H9 (cell line): ENCODE results near the gene DYNLT2B. TPM values are rescaled to one million over a fixed set of nuclear protein-coding genes. Genes with fewer than 3 reads are reported as not detected.

Experiments
- DNase-seq: peaks from one replicate; pipeline ENCODE4 v3.0.0-alpha.2; 2017
- H2AFZ ChIP-seq: one replicate; pipeline ENCODE4 v1.6.1; 2013; ENCODE audit warnings: mild to moderate bottlenecking, low read length, control low read depth, moderate library complexity
- H2AK5ac ChIP-seq: 2 replicates; pipeline ENCODE4 v1.6.1; 2013; ENCODE audit warnings: low read length, control low read depth, mixed read lengths; ENCODE audit not compliant: insufficient read length
- H2BK120ac ChIP-seq: one replicate; pipeline ENCODE4 v1.6.1; 2013; ENCODE audit warnings: low read depth, mild to moderate bottlenecking, low read length, control low read depth, inconsistent platforms; ENCODE audit not compliant: poor library complexity, severe bottlenecking
- H2BK12ac ChIP-seq: 2 replicates; pipeline ENCODE4 v1.6.1; 2013; ENCODE audit warnings: low read length, control low read depth, mixed read lengths, low read depth; ENCODE audit not compliant: insufficient read length
- H2BK15ac ChIP-seq: 2 replicates; pipeline ENCODE4 v1.6.1; 2013; ENCODE audit warnings: low read depth, low read length, control low read depth
- H2BK20ac ChIP-seq: one replicate; pipeline ENCODE4 v1.6.1; 2013; ENCODE audit warnings: low read depth, mild to moderate bottlenecking, low read length, control low read depth, inconsistent platforms; ENCODE audit not compliant: poor library complexity, severe bottlenecking
- H2BK5ac ChIP-seq: 2 replicates; pipeline ENCODE4 v1.6.1; 2013; ENCODE audit warnings: low read length, control low read depth, mixed read lengths; ENCODE audit not compliant: insufficient read length
- H3K14ac ChIP-seq: 2 replicates; pipeline ENCODE4 v1.6.1; 2013; ENCODE audit warnings: low read length, control low read depth; ENCODE audit not compliant: insufficient read depth
- H3K18ac ChIP-seq: 2 replicates; pipeline ENCODE4 v1.6.1; 2013; ENCODE audit warnings: low read depth, mild to moderate bottlenecking, mixed read lengths, low read length, control low read depth; ENCODE audit not compliant: insufficient read length
- H3K23ac ChIP-seq: 2 replicates; pipeline ENCODE4 v1.6.1; 2013; ENCODE audit warnings: low read length, control low read depth, mixed read lengths, low read depth; ENCODE audit not compliant: insufficient read length
- H3K23me2 ChIP-seq: 2 replicates; pipeline ENCODE4 v1.6.1; 2013; ENCODE audit warnings: low read depth, mild to moderate bottlenecking, mixed read lengths, low read length, control low read depth; ENCODE audit not compliant: insufficient read length, poor library complexity, severe bottlenecking
- H3K27ac ChIP-seq: 2 replicates; pipeline ENCODE4 v1.5.1; 2013; ENCODE audit warnings: low read length, control low read depth, mixed read lengths, low read depth; ENCODE audit not compliant: insufficient read length
- H3K27me3 ChIP-seq: 2 replicates; pipeline ENCODE4 v1.6.1; 2013; ENCODE audit warnings: low read length, control low read depth, inconsistent platforms; ENCODE audit not compliant: insufficient read depth
- H3K4ac ChIP-seq: 2 replicates; pipeline ENCODE4 v1.6.1; 2013; ENCODE audit warnings: low read depth, mild to moderate bottlenecking, control low read depth, inconsistent platforms, low read length, moderate library complexity
- H3K4me1 ChIP-seq: 2 replicates; pipeline ENCODE4 v1.6.1; 2013; ENCODE audit warnings: low read length, control low read depth, inconsistent platforms; ENCODE audit not compliant: insufficient read depth
- H3K4me2 ChIP-seq: 2 replicates; pipeline ENCODE4 v1.6.1; 2013; ENCODE audit warnings: low read length, control low read depth, mixed read lengths; ENCODE audit not compliant: insufficient read length, insufficient read depth
- H3K56ac ChIP-seq: 2 replicates; pipeline ENCODE4 v1.6.1; 2013; ENCODE audit warnings: low read depth, mild to moderate bottlenecking, mixed read lengths, low read length, control low read depth; ENCODE audit not compliant: insufficient read length
- H3K79me1 ChIP-seq: 2 replicates; pipeline ENCODE4 v1.6.1; 2013; ENCODE audit warnings: low read depth, mild to moderate bottlenecking, moderate library complexity, low read length, control low read depth, inconsistent platforms; ENCODE audit not compliant: insufficient read depth, poor library complexity, severe bottlenecking
- H3K79me2 ChIP-seq: 2 replicates; pipeline ENCODE4 v1.6.1; 2013; ENCODE audit warnings: low read length, control low read depth, inconsistent platforms; ENCODE audit not compliant: insufficient read depth
- H3K9ac ChIP-seq: 2 replicates; pipeline ENCODE4 v1.6.1; 2013; ENCODE audit warnings: low read length, control low read depth, mixed read lengths; ENCODE audit not compliant: insufficient read length; ENCODE audit errors: extremely low read depth
- H3K9me3 ChIP-seq: one replicate; pipeline ENCODE4 v1.6.1; 2013; ENCODE audit warnings: low read depth, low read length, inconsistent platforms; ENCODE audit not compliant: control insufficient read depth
- H3T11ph ChIP-seq: one replicate; pipeline ENCODE4 v1.6.1; 2013; ENCODE audit warnings: mild to moderate bottlenecking, low read length, control low read depth, inconsistent platforms
- H4K20me1 ChIP-seq: one replicate; pipeline ENCODE4 v1.6.1; 2013; ENCODE audit not compliant: control insufficient read depth, insufficient read length, insufficient read depth
- H4K5ac ChIP-seq: 2 replicates; pipeline ENCODE4 v1.6.1; 2013; ENCODE audit warnings: low read depth, mild to moderate bottlenecking, mixed read lengths, low read length, control low read depth; ENCODE audit not compliant: insufficient read length
- H4K8ac ChIP-seq: replicated peaks from 2 replicates; pipeline ENCODE4 v1.6.1; 2013; ENCODE audit warnings: low read length, control low read depth, mixed read lengths, low read depth; ENCODE audit not compliant: insufficient read length
- H4K91ac ChIP-seq: 2 replicates; pipeline ENCODE4 v1.6.1; 2013; ENCODE audit warnings: low read depth, mild to moderate bottlenecking, moderate library complexity, mixed read lengths, low read length, control low read depth; ENCODE audit not compliant: insufficient read length
- H3K27ac Mint-ChIP-seq, 3 experiments: 2 replicates in 2 of 3; 3 replicates in 1 of 3; pipeline ENCODE4 v1.8.0; 2020 to 2021; ENCODE audit warnings: mixed read lengths in 3 of 3, mild to moderate bottlenecking in 1 of 3, moderate library complexity in 1 of 3
- H3K27me3 Mint-ChIP-seq: 2 replicates; pipeline ENCODE4 v1.8.0; 2021; ENCODE audit warnings: low read depth, mild to moderate bottlenecking, moderate library complexity, mixed read lengths
- H3K36me3 Mint-ChIP-seq, 3 experiments: 2 replicates in 2 of 3; 3 replicates in 1 of 3; pipeline ENCODE4 v1.8.0; 2020 to 2021; ENCODE audit warnings: low read depth in 3 of 3, mixed read lengths in 3 of 3; ENCODE audit not compliant: insufficient read depth in 1 of 3
- H3K4me1 Mint-ChIP-seq, 2 experiments: 2 replicates each; pipeline ENCODE4 v1.8.0; 2020; ENCODE audit warnings: mixed read lengths in 2 of 2
- H3K4me3 Mint-ChIP-seq, 2 experiments: 2 replicates in 1 of 2; 3 replicates in 1 of 2; pipeline ENCODE4 v1.8.0; 2020 to 2021; ENCODE audit warnings: mild to moderate bottlenecking in 2 of 2, mixed read lengths in 2 of 2, moderate library complexity in 1 of 2
- H3K9me3 Mint-ChIP-seq, 2 experiments: 2 replicates in 1 of 2; 3 replicates in 1 of 2; pipeline ENCODE4 v1.8.0; 2020; ENCODE audit warnings: mild to moderate bottlenecking in 2 of 2, mixed read lengths in 2 of 2, moderate library complexity in 1 of 2
- CTCF ChIP-seq: fragments of 200-600 bp; sonication (generic); conservative IDR thresholded peaks from 3 replicates; pipeline ENCODE4 v1.8.0; 2021; ENCODE audit warnings: antibody characterized with exemption, mild to moderate bottlenecking
- WGBS: extraction: QIAGEN DNeasy Blood & Tissue Kit; methylation state at CpG from one replicate; pipeline ENCODE4 v1.1.7; 2013; ENCODE audit warnings: missing lambda C conversion rate, low lambda C conversion rate, mixed read lengths; ENCODE audit not compliant: insufficient read length; ENCODE audit errors: extremely low coverage; 5-methylcytosine and 5-hydroxymethylcytosine counted together
- total RNA-seq: library from RNA; stranded (reverse); gene quantifications from 2 replicates; pipeline ENCODE4 v1.2.1, GENCODE V29; 2021

DYNLT2B gene
- total RNA-seq, 1 experiment from 2014 or later: 12.4 TPM

GRCh38 chr3:196275126-196275525 lies 42.9 kb downstream of the DYNLT2B start:
- DNase-seq: no peak
- peaks cover 3% of the 10 kb centered on the region; the same call in 1 of the 2 replicates for H3K4me1 ChIP-seq
- WGBS: no CpG with 5 or more reads among the region's 5 CpGs

More at GRCh38 chr3:196275126-196275525, 42.9 kb downstream of the DYNLT2B start:
- Histone ChIP-seq H3K18ac (no peak overlapping the region), H4K20me1 (no peaks in the 10 kb centered on the region), H3K4ac (no peak overlapping the region), H3K9ac (no peak overlapping the region), H3K79me2 (no peaks in the 10 kb centered on the region; the same call in 1 of the 2 replicates), H3K56ac (no peak overlapping the region), H3K27ac (no peak overlapping the region), H3K9me3 (peaks cover 6% of the 10 kb centered on the region), H3K27me3 (no peaks in the 10 kb centered on the region), H2BK120ac (no peak overlapping the region), H3K23ac (no peak overlapping the region), H3K14ac (no peak overlapping the region), H4K5ac (no peak overlapping the region), H2BK5ac (no peak overlapping the region), H4K8ac (no peak overlapping the region), H4K91ac (no peak overlapping the region), H2BK20ac (no peak overlapping the region), H3K79me1 (peaks cover 3% of the 10 kb centered on the region), H3K4me2 (no peak overlapping the region), H2BK12ac (no peak overlapping the region), H3T11ph (no peak overlapping the region), H2AFZ (no peak overlapping the region), H3K23me2 (no peaks in the 10 kb centered on the region), H2AK5ac (no peak overlapping the region), H2BK15ac (no peak overlapping the region)
- peaks cover 13 to 28% (median 15%) of the 10 kb centered on the region in 3 experiments; a peak in 6 of 7 replicates for H3K36me3 Mint-ChIP-seq
- TF ChIP-seq CTCF: no peak
- peaks cover 4 to 8% of the 10 kb centered on the region in 2 experiments; a peak in 3 of 4 replicates for H3K4me1 Mint-ChIP-seq
- no peak overlapping the region for H3K4me3 Mint-ChIP-seq
- H3K27me3 Mint-ChIP-seq: no peaks in the 10 kb centered on the region
- H3K27ac Mint-ChIP-seq: peak overlapping the region in 1 of 3 experiments; percentile 4; a peak in 1 of 7 replicates
- peaks cover 8 to 9% of the 10 kb centered on the region in 2 experiments; a peak in 4 of 5 replicates for H3K9me3 Mint-ChIP-seq
